Chondrocyte (in vitro differentiated cells): ENCODE measurements around the gene IFT172. TPM values are rescaled to one million over a fixed set of nuclear protein-coding genes. Genes with fewer than 3 reads are reported as not detected.
A peak's percentile ranks its signal among the peaks of the same experiment; 100 is the strongest.

Experiments
- DNase-seq: peaks from one replicate; pipeline ENCODE4 v3.0.0; 2021; ENCODE audit warnings: mixed read lengths, low spot score
- H3K27ac Mint-ChIP-seq: one replicate; pipeline ENCODE4 v1.8.0; 2021; ENCODE audit warnings: mild to moderate bottlenecking, moderate library complexity, mixed read lengths; ENCODE audit not compliant: unreplicated experiment
- H3K27me3 Mint-ChIP-seq: 2 replicates; pipeline ENCODE4 v1.8.0; 2021; ENCODE audit warnings: low read depth, mixed read lengths
- H3K36me3 Mint-ChIP-seq: 2 replicates; pipeline ENCODE4 v1.8.0; 2021; ENCODE audit warnings: low read depth, mixed read lengths
- H3K4me1 Mint-ChIP-seq: 2 replicates; pipeline ENCODE4 v1.8.0; 2021; ENCODE audit warnings: low read depth, mild to moderate bottlenecking, mixed read lengths
- H3K4me3 Mint-ChIP-seq: one replicate; pipeline ENCODE4 v1.8.0; 2021; ENCODE audit warnings: mild to moderate bottlenecking, moderate library complexity, mixed read lengths; ENCODE audit not compliant: unreplicated experiment
- H3K9me3 Mint-ChIP-seq: 2 replicates; pipeline ENCODE4 v1.8.0; 2021; ENCODE audit warnings: low read depth, mixed read lengths
- total RNA-seq: library from RNA; stranded (reverse); gene quantifications from 3 replicates; pipeline ENCODE4 v1.2.1, GENCODE V29; 2021
- TF ChIP-seq, protein P1 (sequence below): fragments of 200-600 bp; sonication (generic); IDR thresholded peaks from 2 replicates; pipeline ENCODE4 v1.5.0; 2021; ENCODE audit warnings: antibody characterized with exemption, mild to moderate bottlenecking, moderate library complexity

IFT172 gene
- total RNA-seq, 1 donor from 2014 or later = 21.5 TPM

DNA sequence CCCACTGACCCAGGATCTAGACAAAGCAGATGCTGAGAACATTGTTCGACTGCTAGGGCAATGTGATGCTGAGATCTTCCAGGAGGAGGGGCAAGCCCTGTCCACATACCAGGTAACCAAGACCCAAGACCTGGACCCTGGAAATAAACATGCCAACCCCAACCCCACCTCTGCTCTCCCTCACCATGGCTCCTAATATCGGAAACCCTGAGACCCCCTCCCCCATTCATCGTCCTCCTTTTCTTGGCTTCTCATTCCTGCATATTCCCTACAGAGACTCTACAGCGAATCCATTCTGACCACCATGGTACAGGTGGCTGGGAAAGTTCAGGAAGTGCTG is 7.7 kb upstream of the IFT172 start:
- Mint-ChIP-seq H3K4me3 (no peak overlapping the region), H3K4me1 (peaks cover 17% of the 10 kb centered on the region), H3K27me3 (peaks cover 17% of the 10 kb centered on the region), H3K9me3 (no peaks in the 10 kb centered on the region), H3K27ac (no peak overlapping the region), H3K36me3 (peaks cover 3% of the 10 kb centered on the region)
- TF ChIP-seq, protein P1, sequence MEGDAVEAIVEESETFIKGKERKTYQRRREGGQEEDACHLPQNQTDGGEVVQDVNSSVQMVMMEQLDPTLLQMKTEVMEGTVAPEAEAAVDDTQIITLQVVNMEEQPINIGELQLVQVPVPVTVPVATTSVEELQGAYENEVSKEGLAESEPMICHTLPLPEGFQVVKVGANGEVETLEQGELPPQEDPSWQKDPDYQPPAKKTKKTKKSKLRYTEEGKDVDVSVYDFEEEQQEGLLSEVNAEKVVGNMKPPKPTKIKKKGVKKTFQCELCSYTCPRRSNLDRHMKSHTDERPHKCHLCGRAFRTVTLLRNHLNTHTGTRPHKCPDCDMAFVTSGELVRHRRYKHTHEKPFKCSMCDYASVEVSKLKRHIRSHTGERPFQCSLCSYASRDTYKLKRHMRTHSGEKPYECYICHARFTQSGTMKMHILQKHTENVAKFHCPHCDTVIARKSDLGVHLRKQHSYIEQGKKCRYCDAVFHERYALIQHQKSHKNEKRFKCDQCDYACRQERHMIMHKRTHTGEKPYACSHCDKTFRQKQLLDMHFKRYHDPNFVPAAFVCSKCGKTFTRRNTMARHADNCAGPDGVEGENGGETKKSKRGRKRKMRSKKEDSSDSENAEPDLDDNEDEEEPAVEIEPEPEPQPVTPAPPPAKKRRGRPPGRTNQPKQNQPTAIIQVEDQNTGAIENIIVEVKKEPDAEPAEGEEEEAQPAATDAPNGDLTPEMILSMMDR = no peak
- no peak for DNase-seq

DNA sequence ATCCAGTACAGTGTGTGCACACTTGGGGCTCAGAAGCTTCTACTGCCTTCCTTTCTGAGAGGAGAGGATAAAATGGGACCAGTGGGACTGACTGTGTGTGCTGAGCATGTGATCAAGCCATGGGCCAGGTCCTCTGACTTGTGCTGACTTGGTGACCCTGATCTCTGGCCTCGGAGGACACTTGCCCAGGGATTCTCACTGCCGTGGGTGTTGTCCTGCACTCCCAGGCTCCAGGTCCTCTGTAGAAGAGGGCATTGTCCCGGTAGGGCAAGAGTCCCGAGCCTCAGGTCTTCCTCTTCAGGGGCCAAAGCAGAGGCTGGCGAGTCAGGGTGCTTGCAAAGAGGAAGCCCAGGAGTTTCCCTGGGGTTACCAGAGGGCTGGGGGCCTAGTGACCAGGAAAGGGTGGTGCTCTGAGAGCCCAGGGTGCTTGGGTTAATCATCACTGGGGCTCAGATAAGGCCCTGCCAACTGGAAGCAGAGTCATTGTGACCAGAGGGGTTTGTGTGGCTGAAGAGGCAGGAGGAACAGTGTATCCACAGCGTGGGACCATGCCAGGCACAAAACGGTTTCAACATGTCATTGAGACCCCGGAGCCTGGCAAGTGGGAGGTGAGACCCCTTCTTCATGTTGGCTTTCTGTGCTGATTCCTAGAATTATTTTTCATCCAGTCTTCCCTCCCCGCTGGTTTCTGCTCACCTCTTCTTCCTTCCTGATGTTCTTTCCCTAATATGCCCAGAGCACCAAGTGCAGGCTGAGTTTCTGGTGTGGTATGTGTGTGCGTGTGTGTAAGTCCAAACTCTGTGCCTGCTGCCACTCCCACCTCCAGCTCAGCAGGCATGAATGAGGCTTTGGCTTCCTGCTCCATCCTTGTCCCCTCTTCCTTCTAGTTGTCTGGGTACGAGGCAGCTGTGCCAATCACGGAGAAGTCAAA is 7.1 kb upstream of the IFT172 start, which contains the start of gene GCKR:
Gene GCKR (plus strand): TSS at position 483 of the 931 bp plus-strand sequence. CDS start 66 bp downstream, at position 549.
- H3K27me3 Mint-ChIP-seq = peaks cover 17% of the 10 kb centered on the region
- peaks cover 3% of the 10 kb centered on the region for H3K36me3 Mint-ChIP-seq
- peak within 1 kb of the TSS; percentile 87 for H3K4me3 Mint-ChIP-seq
- DNase-seq = no peak
- TF ChIP-seq, protein P1 = no peak
- H3K9me3 Mint-ChIP-seq = no peaks in the 10 kb centered on the region
- H3K4me1 Mint-ChIP-seq = peaks cover 17% of the 10 kb centered on the region
- no peak within 1 kb of the TSS for H3K27ac Mint-ChIP-seq

DNA sequence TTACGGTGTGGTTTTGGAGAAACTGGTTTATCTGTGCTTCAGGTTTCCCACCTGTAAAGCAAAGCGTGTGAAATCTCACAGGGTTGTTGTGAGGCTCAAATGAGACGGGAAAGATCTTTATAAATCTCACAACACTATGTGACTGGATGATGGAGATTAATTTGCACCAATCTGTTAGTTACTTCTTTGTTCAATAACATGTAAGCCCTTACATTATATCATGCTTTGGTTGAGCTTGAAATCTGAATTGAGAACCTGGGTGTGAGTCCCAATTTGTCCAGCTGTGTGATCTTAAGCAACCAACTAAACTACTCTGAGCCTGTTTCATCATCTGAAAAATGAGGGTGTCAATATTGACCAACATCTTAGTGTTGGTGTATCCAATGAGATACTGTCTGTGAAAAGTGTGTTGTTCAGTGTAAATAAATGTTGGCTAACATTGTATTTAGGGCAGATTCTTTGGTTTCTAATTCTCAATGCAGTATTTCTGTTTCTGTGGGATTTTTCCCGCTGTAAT is 6.4 kb upstream of the IFT172 start:
- Mint-ChIP-seq H3K9me3 (no peaks in the 10 kb centered on the region), H3K4me1 (peaks cover 17% of the 10 kb centered on the region), H3K27ac (no peak overlapping the region), H3K4me3 (peak overlapping the region; percentile 87), H3K27me3 (peaks cover 17% of the 10 kb centered on the region), H3K36me3 (peaks cover 3% of the 10 kb centered on the region)
- TF ChIP-seq, protein P1 = no peak
- DNase-seq = no peak

DNA sequence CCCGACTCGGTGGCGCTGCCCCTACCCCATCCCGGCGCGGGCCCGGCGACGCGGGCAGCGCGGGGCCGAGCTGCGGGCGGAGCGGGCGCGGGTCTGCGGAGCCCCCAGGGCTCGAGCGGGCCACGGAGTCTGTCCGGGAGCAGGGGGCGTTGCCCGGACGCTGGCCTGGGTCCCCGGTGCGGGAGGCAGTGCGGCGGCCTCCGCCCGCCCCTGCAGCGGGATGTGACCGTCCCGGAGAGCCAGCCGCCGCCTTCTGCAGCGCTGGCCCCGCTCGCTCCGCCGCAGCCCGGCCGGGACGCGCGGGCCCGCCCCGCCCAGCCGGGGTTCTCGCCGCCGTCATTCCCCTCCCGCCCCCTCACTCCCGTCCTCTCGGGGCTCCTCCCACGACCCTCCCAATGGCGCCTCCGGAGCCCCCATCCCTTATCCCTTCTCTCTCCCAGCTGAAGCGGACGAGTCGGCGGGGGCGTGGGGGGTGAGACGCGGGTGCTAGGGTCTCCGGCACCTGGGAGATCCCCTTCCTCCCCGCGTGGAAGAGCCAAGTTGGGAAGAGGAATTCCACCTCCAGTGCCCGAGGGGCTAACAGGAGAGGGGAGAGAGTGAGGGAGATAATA is 5.5 kb upstream of the IFT172 start, which contains the start of gene FNDC4:
Gene FNDC4 (minus strand): TSS at position 257 of the 611 bp plus-strand sequence. CDS start 521 bp downstream, outside the sequence.
- Mint-ChIP-seq H3K36me3 (peaks cover 3% of the 10 kb centered on the region), H3K27me3 (peaks cover 17% of the 10 kb centered on the region), H3K4me3 (peak within 1 kb of the TSS; percentile 87), H3K27ac (no peak within 1 kb of the TSS), H3K9me3 (no peaks in the 10 kb centered on the region), H3K4me1 (peaks cover 20% of the 10 kb centered on the region)
- TF ChIP-seq, protein P1 = no peak
- DNase-seq = no peak

DNA sequence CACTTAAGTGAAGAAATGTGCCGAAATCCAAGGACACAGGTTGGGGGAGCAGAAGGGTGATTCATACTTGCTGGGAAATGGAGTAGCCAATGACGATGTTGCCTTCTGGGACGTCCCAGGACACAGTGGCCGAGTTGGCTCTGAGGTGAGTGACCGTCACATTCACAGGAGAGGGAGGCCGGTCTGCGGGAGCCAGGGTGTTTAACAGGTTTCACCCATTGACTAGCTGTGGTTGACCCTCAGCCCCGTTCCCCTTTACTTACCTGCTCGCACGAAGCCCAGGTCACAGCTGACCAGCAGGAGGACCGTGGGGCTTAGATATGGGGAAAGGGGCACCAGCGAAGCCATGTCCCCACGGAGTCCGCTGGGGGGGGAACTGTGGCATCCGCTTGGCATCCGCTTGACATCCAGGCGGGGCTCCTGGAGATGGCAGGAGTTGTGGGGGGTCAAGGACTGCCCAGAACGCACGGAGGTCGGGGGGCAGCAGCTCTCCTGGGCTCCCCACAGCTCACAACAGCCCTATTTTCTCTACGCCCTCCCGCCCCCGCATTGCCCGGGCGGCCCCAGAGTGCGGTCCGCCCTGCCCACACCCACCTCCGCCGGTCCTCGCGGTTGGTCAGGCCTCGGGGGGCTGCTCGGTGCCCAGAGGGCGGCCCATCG is 4.9 kb upstream of the IFT172 start:
- Mint-ChIP-seq H3K27me3 (peaks cover 17% of the 10 kb centered on the region), H3K4me1 (peaks cover 26% of the 10 kb centered on the region), H3K27ac (no peak overlapping the region), H3K9me3 (no peaks in the 10 kb centered on the region), H3K4me3 (peak overlapping the region; percentile 72), H3K36me3 (peaks cover 3% of the 10 kb centered on the region)
- DNase-seq = no peak
- TF ChIP-seq, protein P1 = peak; percentile 19
